Jurkat, Clone E6-1 (cell line): ENCODE results near the gene SMIM10L1. TPM values are rescaled to one million over a fixed set of nuclear protein-coding genes. Genes with fewer than 3 reads are reported as not detected.

ENCODE experiments used
- DNase-seq: peaks from one replicate; pipeline ENCODE4 v3.0.0-alpha.2; 2011; ENCODE audit warnings: low read depth, low spot score
- H3K4me3 ChIP-seq: 2 replicates; pipeline ENCODE4 v1.5.1; 2011; ENCODE audit warnings: mild to moderate bottlenecking, low read length, control low read depth, moderate library complexity
- polyA plus RNA-seq: library from polyadenylated mRNA; unstranded; fragments of >200 nt; gene quantifications from one replicate; pipeline ENCODE4 v1.2.1, GENCODE V29; 2012; ENCODE audit warnings: missing spikeins; ENCODE audit not compliant: insufficient read length, insufficient read depth

The SMIM10L1 gene
- polyA plus RNA-seq: 10.6 TPM

DNA sequence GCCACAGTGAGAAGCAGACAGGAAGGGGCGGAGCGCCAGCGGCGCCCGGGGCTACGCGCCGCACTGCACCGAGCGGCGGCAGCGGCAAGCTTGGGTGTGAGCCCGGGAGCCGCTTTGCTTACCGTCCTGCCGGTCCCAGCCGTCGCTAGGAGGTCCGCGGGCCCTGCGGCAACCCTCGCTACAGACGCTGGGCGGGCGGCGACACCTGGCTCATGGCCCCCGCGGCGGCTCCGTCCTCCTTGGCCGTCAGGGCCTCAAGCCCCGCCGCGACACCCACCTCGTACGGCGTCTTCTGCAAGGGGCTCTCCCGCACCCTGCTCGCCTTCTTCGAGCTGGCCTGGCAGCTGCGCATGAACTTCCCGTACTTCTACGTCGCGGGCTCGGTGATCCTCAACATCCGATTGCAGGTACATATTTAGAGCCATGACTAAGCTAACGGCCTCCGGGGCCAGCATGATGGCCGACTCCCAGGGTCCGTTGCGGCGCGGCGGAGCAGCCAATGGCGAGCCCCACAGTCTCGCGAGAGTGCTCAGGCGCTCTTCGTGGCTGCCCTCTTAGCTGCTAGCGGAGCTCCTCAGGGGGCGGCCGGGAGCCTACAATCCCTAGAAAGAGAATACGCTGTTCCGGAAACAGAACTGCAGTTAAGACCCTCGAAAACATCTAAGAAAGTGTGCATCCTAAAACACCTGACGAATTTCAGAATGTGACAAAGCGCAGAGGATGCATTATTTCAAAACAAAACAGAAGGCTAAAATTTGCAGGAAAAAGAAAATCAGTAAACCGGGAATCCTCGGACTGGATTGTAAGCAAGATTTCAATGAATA lies at the start of gene SMIM10L1:
TSS of gene SMIM10L1 (plus strand) at position 50 of the 824 bp plus-strand sequence. CDS start at position 213, 163 bp downstream.
- peak within 1 kb of the TSS; percentile 68 for H3K4me3 ChIP-seq
- peak; percentile 89 for DNase-seq

DNA sequence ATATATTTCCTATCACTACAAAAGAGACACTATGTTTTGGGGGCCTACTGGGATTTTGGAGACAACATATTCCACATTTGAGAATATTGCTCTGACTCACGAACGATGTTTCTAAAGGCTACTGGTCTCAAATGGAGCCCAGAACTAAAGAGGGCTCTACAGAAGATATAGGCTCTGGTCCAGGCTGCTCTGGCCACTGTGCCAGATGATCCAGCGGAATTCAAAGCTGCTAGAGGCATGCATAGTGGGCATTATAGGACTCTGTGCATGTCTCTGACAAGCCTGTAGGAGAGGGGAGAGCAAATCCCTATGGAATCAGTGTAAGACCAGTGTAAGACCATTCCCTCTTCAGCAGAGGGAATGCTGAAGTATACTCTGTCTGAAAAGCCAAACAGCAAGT lies 40.6 kb upstream of the SMIM10L1 start:
- H3K4me3 ChIP-seq: no peak overlapping the region
- no peak for DNase-seq

DNA sequence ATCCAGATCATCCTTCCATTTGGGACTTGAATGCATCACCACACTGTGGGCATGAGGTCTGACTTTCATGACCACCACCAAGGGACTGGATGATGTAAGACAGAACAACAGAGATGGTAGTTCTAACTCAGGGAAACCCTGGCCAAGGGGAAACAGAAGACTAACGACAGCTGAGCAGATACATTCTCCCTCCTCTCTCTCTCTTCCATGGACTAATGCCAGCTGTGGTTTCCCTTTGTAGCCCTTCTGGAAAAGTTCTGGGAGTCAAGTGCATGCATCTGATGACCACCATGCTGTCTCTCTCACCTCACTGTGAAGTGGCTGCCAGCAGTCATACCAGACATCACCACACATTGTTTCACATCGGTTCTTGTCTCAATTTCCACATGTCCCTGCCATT lies 40.0 kb upstream of the SMIM10L1 start:
- DNase-seq: no peak
- no peak overlapping the region for H3K4me3 ChIP-seq

DNA sequence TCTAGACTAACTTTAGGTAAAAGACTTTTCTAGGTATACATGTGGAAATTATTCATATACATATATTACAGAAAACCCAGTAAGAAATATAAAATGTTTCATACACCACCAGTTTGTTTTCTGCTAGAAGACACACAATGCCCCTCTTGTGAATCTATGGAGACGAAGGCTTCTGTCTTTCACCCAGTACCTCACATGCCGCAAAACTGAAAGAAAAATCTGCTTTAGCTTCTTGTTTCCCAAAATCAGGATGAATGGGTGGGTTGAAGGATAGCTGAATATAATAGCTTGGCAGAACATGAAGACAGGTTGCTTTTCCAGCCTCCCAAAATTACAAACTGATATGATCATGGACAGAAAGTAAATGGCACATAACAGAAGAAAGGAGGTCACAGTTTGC lies 37.8 kb upstream of the SMIM10L1 start:
- no peak for DNase-seq

DNA sequence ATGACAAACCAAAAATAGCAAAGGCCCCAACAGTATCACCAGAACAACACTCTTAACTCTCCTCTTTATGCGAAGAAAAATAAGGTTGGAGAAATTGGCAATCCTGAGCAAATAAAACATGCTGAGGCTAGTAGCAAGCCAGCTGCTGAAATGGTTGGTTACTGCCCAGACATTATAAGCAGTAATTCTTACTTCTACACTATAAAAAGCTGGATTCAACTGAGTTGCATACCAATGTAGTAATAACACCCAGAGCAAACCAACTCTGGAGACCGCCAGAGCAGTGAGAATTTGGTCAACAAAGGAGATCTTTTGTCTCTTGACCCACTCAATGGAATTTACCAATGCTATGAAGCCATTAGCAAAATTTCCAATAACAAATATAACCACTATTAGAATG lies 37.2 kb upstream of the SMIM10L1 start:
- DNase-seq: no peak
- H3K4me3 ChIP-seq: no peak overlapping the region

More for the DNA sequence above, 37.8 kb upstream of the SMIM10L1 start:
- H3K4me3 ChIP-seq: no peak overlapping the region

DNA sequence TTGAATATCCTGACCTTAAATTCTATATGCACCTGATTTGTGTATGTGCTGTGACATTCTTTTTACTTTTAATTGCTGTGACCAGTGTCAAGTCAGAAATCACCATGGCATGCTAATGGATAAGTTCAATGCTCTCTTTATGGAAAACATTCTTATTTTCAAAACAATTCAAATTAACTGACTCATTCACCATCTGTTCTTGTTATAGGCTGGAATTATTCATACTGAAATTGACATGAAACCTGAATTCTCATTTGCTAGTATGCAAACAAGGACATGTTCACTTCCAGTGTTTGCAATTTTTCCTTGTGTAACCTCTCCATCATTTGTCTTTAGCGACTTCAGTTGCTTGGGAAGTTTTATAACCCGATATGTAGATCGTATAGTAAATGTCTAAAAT lies 36.7 kb upstream of the SMIM10L1 start, which contains the start of gene TAS2R30:
TSS of gene TAS2R30 (minus strand) at position 340 of the 400 bp plus-strand sequence. CDS start 400 bp downstream, outside the sequence.
- no peak within 1 kb of the TSS for H3K4me3 ChIP-seq
- no peak for DNase-seq

DNA sequence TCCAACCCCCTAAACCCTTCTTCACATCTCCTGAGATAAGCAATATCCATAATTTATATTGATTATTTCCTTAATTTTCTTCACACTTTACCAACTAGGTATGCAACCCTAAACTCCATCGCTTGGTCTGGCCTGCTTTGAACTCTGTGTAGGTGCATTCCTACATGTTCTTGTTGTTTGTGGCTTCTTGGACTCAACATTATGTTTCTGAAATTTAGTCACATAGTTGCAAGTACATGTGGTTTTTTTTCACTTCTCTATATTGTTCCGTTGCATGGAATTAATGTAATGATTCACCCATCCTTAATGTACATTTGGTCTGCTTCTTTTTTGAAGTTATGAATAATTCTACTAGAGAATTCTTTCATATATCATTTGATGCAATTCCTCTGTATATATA lies 34.9 kb upstream of the SMIM10L1 start:
- DNase-seq: no peak
- H3K4me3 ChIP-seq: no peak overlapping the region

DNA sequence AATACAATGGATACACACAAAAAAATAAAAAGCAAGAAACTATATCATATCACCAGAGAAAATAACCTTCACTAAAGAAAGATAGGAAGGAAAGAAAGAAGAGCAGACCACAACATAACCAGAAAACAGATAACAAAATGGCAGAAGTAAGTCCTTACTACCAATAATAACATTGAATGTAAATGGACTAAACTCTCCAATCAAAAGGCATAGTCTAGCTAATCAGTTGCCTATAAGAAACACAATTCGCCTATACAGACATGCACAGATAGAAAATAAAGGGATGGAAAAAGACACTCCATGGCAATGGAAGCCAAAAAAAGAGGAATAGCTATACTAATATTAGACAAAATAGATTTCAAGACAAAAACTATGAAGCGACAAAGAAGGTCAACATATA lies 27.6 kb upstream of the SMIM10L1 start:
- no peak for DNase-seq
- no peak overlapping the region for H3K4me3 ChIP-seq

DNA sequence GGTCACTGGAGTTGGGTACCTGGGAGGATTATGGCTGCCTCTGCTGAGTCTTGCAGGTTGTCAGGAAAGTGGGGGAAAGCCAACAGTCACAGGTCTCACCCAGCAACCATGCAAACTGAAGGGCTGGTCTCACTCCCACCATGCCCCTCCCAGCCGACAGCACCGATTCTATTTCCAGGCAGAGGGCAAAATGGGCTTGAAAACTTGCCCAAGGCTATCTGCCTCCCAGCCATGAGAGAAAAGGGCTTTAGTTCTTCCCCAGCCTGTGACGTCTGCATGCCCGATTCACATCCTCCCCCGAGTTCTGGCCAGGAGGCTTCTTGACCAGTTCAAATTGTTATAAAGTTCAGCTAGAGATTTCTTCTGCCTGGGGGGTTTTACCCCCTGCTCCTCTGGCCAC lies 26.7 kb upstream of the SMIM10L1 start:
- no peak overlapping the region for H3K4me3 ChIP-seq

DNA sequence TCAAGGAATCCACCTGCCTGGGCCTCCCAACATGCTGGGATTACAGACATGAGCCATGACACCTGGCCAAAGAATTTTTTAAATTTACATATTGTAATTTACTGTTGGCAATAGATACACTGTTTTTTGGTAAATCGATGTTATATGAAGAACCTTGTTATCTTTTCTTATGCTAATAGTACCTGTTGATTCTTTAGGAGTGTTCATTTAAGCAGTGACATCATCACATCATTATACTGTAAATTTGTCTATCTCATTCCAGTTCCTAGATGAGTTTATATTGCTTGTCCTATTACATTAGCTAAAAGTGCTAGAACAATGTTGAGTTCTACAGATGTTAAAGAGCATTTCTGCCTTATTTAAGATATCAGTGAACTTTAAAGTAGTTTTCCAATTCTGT lies 23.6 kb upstream of the SMIM10L1 start:
- no peak for DNase-seq
- H3K4me3 ChIP-seq: no peak overlapping the region

More for the DNA sequence above, 26.7 kb upstream of the SMIM10L1 start:
- DNase-seq: no peak

DNA sequence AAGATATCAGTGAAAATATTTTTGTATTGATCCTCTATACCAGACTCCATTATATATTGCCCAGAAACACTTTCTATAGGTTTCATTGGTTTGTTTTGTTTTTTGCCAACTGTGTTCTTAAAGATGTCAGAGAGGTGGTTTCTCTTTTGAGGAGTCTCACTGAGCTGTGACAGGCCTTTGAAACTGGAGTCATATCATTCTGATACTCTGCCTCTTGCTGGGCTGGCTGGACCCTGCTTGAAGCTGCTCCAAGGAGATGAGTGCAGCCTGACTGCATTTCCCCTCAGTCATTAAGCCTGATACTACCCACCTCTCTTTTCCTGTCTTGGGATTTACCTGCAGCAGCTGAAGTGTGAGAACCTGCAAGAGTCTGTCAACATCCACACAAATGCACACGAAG lies 20.2 kb upstream of the SMIM10L1 start:
- DNase-seq: no peak
- H3K4me3 ChIP-seq: no peak overlapping the region

DNA sequence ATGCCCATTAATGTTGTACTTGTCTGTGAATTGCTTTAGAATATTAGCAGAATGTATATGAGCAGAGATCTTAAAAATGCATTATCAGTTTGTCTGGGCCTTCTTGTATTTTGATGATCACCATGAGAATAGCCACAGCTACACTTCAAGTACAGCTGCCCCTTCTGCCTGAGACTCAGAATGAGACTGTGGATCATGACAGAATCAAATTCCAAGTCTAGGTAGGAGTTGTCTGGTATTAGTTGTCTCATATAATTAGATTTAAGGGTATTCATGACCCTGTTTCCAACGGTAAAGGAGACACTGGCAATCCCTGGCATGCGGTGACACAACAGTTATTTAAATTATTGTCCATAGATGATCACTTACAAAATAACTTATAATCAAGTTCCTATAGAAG lies 18.3 kb upstream of the SMIM10L1 start:
- no peak overlapping the region for H3K4me3 ChIP-seq
- DNase-seq: no peak

DNA sequence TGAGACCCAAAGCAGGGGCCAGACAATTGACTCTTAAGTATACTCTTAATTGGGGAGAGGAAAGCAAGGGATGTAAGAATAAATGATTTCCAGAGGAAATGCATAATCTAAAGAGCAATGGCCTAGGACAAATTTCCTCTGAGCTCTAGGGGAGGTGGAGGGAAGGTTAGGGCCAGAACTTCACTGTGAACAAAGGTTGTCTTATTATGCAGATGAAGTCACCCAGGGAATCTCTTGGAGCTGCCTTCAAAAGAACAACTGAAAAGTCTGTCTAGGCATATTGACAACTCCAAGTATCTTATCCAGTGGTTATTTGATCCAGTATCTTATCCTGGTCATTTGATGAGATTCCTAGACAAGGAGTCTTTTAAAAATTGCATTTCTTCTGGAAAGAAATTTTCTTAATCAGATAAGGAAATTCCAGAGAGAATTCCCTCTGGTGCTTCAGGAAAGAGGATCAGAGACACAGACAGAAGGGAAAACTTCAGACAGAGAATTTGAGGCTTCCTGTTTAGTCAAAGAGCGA lies 16.5 kb upstream of the SMIM10L1 start:
- no peak overlapping the region for H3K4me3 ChIP-seq
- no peak for DNase-seq

DNA sequence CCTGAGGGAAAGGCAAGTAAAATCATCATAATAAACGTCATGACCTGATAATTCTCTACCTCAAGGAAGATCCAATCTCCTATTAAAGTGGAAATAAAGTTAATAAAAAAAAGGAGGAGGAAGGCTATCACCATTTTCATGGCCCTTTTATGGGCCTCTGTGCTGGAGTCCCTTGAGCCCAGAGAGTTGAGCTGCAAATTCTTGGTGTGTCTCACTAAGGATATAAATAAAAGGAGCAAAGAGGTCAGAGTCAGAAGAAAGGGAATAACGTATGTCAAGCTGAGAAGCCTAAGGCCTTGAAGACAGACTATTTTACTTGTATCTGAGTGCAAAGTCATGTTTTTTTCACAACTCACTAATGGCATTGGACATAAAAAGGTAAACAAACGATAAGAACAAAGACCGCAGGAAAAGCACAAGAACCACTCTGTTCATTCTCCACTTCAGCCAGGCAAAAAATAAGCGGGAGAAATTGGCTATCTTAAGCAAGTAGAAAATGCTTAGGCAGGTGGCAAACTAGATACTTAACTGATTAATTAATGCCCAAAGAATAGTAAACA lies 12.0 kb upstream of the SMIM10L1 start:
- no peak for DNase-seq
- H3K4me3 ChIP-seq: no peak overlapping the region

DNA sequence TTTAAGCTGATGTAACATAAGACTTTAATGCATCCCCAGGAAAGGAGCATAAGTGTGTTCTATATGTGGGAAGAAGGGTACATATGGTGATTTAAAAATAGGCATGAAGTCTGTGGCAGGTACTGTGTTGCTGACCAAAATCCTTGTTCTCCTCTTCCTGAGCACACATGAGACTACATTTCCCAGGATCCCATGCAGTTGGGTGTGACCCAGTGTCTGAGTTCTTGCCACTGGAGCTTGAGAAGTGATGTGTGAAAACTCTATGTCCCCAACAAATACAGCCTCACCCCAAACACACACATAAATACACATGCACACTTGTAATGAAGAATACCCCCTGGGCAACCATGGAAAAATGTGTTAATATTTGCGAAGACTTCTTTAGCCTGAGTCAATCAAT lies 8.5 kb upstream of the SMIM10L1 start:
- H3K4me3 ChIP-seq: no peak overlapping the region
- DNase-seq: no peak

DNA sequence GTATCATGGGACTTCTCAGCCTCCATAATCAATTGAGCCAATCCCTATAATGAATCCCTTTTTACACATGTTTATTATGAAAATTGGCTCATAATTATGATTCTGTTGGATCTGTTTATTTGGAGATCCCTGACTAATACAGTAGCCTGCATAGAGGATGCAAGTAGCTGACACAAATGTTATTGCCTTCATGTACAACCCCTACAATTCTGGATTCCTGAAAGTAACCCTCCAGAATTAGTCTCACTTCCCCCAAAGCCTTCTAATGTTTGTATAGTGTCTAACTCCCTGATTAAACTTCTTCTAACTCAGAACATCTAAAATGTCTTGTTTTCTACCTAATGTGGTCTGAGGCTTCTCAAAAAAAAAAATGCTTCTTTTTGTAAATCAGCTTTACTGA lies 6.6 kb upstream of the SMIM10L1 start:
- DNase-seq: no peak
- no peak overlapping the region for H3K4me3 ChIP-seq

DNA sequence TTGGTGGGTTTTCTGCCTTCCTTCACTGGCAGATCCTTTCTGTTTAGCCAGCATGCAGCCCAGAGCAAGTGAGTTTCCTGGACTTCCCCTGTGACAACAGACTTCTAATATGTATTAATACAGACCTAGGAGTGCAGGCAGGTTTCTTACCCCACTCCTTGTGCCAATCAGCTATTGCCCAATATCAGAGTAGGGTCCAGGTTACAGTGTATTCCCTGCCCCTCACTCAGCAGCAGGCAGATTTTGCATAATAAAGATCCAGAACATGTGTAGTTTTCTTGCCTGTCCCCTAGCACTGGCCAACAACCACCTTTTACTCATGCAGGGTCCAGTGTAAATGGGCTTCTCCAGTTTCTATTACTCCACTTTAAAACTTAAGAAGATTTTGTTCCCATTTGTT lies 4.7 kb upstream of the SMIM10L1 start:
- no peak for DNase-seq
- no peak overlapping the region for H3K4me3 ChIP-seq

DNA sequence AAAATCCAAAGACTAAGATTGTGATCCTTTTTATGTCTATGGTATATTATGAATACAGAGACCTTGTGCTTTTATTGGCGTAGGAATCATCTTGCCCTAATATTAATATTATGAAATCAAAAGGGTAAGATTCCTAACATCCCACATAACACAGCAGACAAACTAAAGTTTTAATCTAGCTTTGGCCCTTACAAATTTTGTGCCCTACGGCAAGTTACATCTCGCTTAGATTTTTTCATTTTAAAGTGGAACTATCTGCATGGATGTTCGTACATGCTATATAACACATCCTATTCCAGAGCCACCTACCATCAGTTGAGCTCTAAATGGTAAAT lies 217 bp upstream of the SMIM10L1 start:
- no peak for DNase-seq
- H3K4me3 ChIP-seq: peak overlapping the region; percentile 68

DNA sequence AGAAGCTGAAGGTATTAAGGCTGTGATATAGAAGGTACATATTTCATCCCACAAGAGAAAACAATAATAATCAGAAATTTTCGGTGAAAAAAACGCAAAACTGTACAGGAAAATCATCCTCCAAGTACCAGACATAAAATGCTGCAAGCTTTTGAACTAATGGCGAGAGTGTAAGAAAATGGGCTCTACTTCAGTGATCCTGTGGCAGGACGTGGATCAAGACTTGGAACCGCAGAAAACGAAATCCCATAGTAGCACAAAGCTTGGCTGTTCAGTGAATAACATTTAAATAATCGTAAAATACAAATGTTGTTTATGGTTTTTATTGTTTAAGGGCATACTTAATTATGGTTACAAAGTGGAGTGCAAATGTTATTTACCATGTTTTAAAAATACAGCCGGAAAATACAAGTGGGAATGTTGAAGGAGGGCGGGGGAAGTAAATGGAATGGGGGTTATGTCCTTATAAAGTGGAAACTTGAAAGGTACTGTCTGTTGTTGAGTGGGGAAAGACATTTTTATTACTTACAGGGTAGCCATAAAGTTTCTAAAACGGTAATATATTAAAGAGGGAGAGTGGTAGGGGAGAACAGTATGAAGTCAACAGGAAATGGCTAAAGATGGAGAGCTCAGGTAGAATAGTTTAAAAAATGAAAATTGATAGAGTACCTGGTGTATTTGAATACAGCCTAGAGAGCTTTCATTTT lies 1.1 kb downstream of the SMIM10L1 start:
- no peak for DNase-seq
- H3K4me3 ChIP-seq: peak overlapping the region; percentile 68

DNA sequence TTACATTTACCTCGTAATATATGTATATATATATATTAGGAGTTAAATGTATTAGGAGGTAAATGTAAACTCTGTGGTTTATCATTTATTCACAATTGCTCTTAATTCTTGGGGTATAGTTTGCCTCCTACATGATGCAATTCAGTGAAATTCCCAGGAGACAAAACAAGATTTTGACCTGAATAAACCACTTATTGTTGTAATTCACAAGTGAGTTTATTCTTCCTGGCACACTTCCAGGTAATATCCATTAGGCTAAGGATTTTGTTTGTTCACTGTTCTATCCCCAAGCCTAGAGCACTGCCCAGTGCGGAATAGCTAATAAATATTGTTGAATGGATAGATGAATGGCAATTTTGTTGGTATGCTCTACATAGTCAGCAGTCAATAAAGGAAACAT lies 3.0 kb downstream of the SMIM10L1 start:
- H3K4me3 ChIP-seq: no peak overlapping the region
- no peak for DNase-seq
